Fibroblast of lung (primary cell): ENCODE data around the gene DAB1.

Experiments
- CTCF ChIP-seq, 2 donors: IDR thresholded peaks in 1 of 2; conservative IDR thresholded peaks in 1 of 2; 1 replicate in 1 of 2; 2 replicates in 1 of 2; pipeline ENCODE4 v1.5.1; 2011 to 2012; ENCODE audit warnings: low read length in 2 of 2, control low read depth in 1 of 2, inconsistent platforms in 1 of 2, low read depth in 1 of 2, mild to moderate bottlenecking in 1 of 2
- EZH2 ChIP-seq: IDR thresholded peaks from 2 replicates; pipeline ENCODE4 v1.5.1; 2012; ENCODE audit warnings: low read length, control low read depth, mild to moderate bottlenecking; ENCODE audit errors: missing control alignments

- TF ChIP-seq CTCF (conservative IDR thresholded peaks at IDR 0.05 in 1 of 2, IDR thresholded peaks at IDR 0.05 in 1 of 2; ENCODE audit: low read depth in 1 of 2, low read length in 2 of 2), result no peak
- no peak for TF ChIP-seq EZH2
Observed at GRCh38 chr1:57013522-57013921, 410.3 kb downstream of the DAB1 start.
